HCT116 (cell line): Measurements from ENCODE around the gene C3orf20. TPM values are rescaled to one million over a fixed set of nuclear protein-coding genes. Genes with fewer than 3 reads are reported as not detected.

ENCODE experiments used
- ATAC-seq: fragments of 200-7000 bp; cut with Tn5 transposase; 2 replicates; pipeline ENCODE4 v1.9.1; 2020; ENCODE audit warnings: mild to moderate bottlenecking, moderate library complexity
- BruUV-seq: library from RNA; stranded (reverse); fragments of 400-500 nt; replicated peaks from 2 replicates; lab custom pipeline; 2021; lab: Mats Ljungman, UMichigan
- CTCF ChIA-PET: fragments of 300-600 bp; sonication (Branson Sonifier 250); formaldehyde crosslinking; loops from one replicate; lab custom pipeline; 2021; ENCODE audit warnings: antibody characterized with exemption; lab: Charles Lee
- POLR2A ChIA-PET: fragments of 300-600, 350-600 bp; sonication (Branson Sonifier 250); formaldehyde crosslinking; loops from one replicate; lab custom pipeline; 2021; ENCODE audit warnings: antibody characterized with exemption; lab: Charles Lee
- RAD21 ChIA-PET, 2 experiments: fragments of 300-600 bp; sonication (Branson Sonifier 250); formaldehyde crosslinking; loops; one replicate each; lab custom pipeline; 2023; ENCODE audit warnings: low total read pairs in 2 of 2; ENCODE audit not compliant: uncharacterized antibody in 2 of 2, unreplicated experiment in 2 of 2, low non-redundant PET in 1 of 2; lab: Charles Lee
- DNase-seq: peaks from one replicate; pipeline ENCODE4 v3.0.0-alpha.2; 2010; ENCODE audit warnings: low read depth, low spot score
- H2AFZ ChIP-seq: fragments of 200-600 bp; shearing (Covaris generic), sonication (generic); 2 replicates; pipeline ENCODE4 v1.6.1; 2017; ENCODE audit warnings: low read depth, mixed run types, mixed read lengths, antibody characterized with exemption, low read length; ENCODE audit not compliant: poor library complexity, severe bottlenecking
- H3K27ac ChIP-seq: 2 replicates; pipeline ENCODE4 v1.5.1; 2012; ENCODE audit warnings: low read depth, low read length
- H3K27me3 ChIP-seq: fragments of 200-600 bp; sonication (generic); 2 replicates; pipeline ENCODE4 v1.6.1; 2016; ENCODE audit warnings: mixed run types, low read length, mixed read lengths; ENCODE audit not compliant: insufficient read depth
- H3K36me3 ChIP-seq, 2 experiments: fragments of 200-500 bp in 1 of 2; fragments of 200-600 bp in 1 of 2; sonication (Bioruptor generic) in 1 of 2; sonication (generic) in 1 of 2; 2 replicates each; pipeline versions ENCODE4 v1.5.1 to v1.6.1; 2014 to 2016; ENCODE audit warnings: low read length in 2 of 2, inconsistent platforms in 1 of 2, mixed read lengths in 1 of 2, mixed run types in 1 of 2; ENCODE audit not compliant: insufficient read depth in 2 of 2, control insufficient read depth in 1 of 2
- H3K4me1 ChIP-seq, 2 experiments: fragments of 200-600 bp in 1 of 2; sonication (generic) in 1 of 2; 2 replicates each; pipeline versions ENCODE4 v1.5.1 to v1.6.1; 2012 to 2017; ENCODE audit warnings: low read length in 2 of 2, inconsistent platforms in 1 of 2, mild to moderate bottlenecking in 1 of 2, mixed read lengths in 1 of 2, mixed run types in 1 of 2, moderate library complexity in 1 of 2; ENCODE audit not compliant: insufficient read depth in 2 of 2, control insufficient read depth in 1 of 2
- H3K4me2 ChIP-seq: fragments of 200-600 bp; sonication (generic); 2 replicates; pipeline ENCODE4 v1.6.1; 2017; ENCODE audit warnings: mixed run types, low read length, mixed read lengths
- H3K4me3 ChIP-seq, 2 experiments: fragments of 200-600 bp in 1 of 2; sonication (generic) in 1 of 2; replicated peaks in 1 of 2; 2 replicates each; pipeline ENCODE4 v1.5.1; 2011 to 2016; ENCODE audit warnings: low read length in 2 of 2, control low read depth in 1 of 2, low read depth in 1 of 2, mild to moderate bottlenecking in 1 of 2, mixed read lengths in 1 of 2, mixed run types in 1 of 2
- H3K79me2 ChIP-seq: fragments of 200-600 bp; sonication (generic); 2 replicates; pipeline ENCODE4 v1.6.1; 2017; ENCODE audit warnings: mild to moderate bottlenecking, mixed run types, low read length, moderate library complexity, mixed read lengths; ENCODE audit not compliant: insufficient read depth
- H3K9ac ChIP-seq: fragments of 200-600 bp; sonication (generic); 2 replicates; pipeline ENCODE4 v1.6.1; 2016; ENCODE audit warnings: low read length, mixed read lengths
- H3K9me2 ChIP-seq: fragments of 200-600 bp; sonication (generic), shearing (Covaris generic); 2 replicates; pipeline ENCODE4 v1.6.1; 2017; ENCODE audit warnings: mixed run types, mild to moderate bottlenecking, moderate library complexity; ENCODE audit not compliant: insufficient read depth
- H3K9me3 ChIP-seq, 2 experiments: fragments of 200-500 bp in 1 of 2; fragments of 200-600 bp in 1 of 2; sonication (Bioruptor generic) in 1 of 2; sonication (generic) in 1 of 2; 2 replicates each; pipeline ENCODE4 v1.6.1; 2014 to 2017; ENCODE audit warnings: low read length in 2 of 2, mixed read lengths in 2 of 2, inconsistent platforms in 1 of 2, low read depth in 1 of 2, mild to moderate bottlenecking in 1 of 2, mixed run types in 1 of 2, moderate library complexity in 1 of 2; ENCODE audit not compliant: control insufficient read depth in 1 of 2, insufficient read depth in 1 of 2
- H4K20me1 ChIP-seq: fragments of 200-600 bp; sonication (generic), shearing (Covaris generic); 2 replicates; pipeline ENCODE4 v1.6.1; 2017; ENCODE audit warnings: mixed run types, mild to moderate bottlenecking, moderate library complexity; ENCODE audit not compliant: insufficient read depth
- CEBPB ChIP-seq: IDR thresholded peaks from 2 replicates; pipeline ENCODE4 v1.6.1; 2012; ENCODE audit warnings: low read depth
- ELF1 ChIP-seq: IDR thresholded peaks from 2 replicates; pipeline ENCODE4 v1.6.1; 2012; ENCODE audit warnings: low read depth, borderline replicate concordance
- FOSL1 ChIP-seq: IDR thresholded peaks from 2 replicates; pipeline ENCODE4 v1.6.1; 2012; ENCODE audit warnings: low read depth
- JUND ChIP-seq: IDR thresholded peaks from 2 replicates; pipeline ENCODE4 v1.6.1; 2012
- SIN3A ChIP-seq: IDR thresholded peaks from 2 replicates; pipeline ENCODE4 v1.6.1; 2012; ENCODE audit warnings: low read depth
- SP1 ChIP-seq: IDR thresholded peaks from 2 replicates; pipeline ENCODE4 v1.6.1; 2012; ENCODE audit warnings: low read depth
- SRF ChIP-seq: IDR thresholded peaks from 2 replicates; pipeline ENCODE4 v1.6.1; 2012; ENCODE audit warnings: low read depth
- YY1 ChIP-seq: IDR thresholded peaks from 2 replicates; pipeline ENCODE4 v1.6.1; 2011; ENCODE audit warnings: low read length, low read depth, moderate library complexity, mild to moderate bottlenecking; ENCODE audit not compliant: insufficient replicate concordance; ENCODE audit errors: extremely low read depth
- intact Hi-C: fragments of 100-400 bp; cut with micrococcal nuclease; formaldehyde crosslinking; loops from 2 replicates; pipeline ENCODE4 v1.10.0; 2022
- total RNA-seq: library from RNA; stranded (reverse); gene quantifications from one replicate; pipeline ENCODE4 v1.2.1, GENCODE V29; 2021; ENCODE audit not compliant: unreplicated experiment
- TF ChIP-seq, protein P1 (sequence below): IDR thresholded peaks from 2 replicates; pipeline ENCODE4 v1.6.1; 2011; ENCODE audit warnings: mild to moderate bottlenecking, low read length, moderate library complexity; ENCODE audit not compliant: insufficient replicate concordance; ENCODE audit errors: extremely low read depth
- TF ChIP-seq, protein P2 (sequence below): IDR thresholded peaks from 2 replicates; pipeline ENCODE4 v1.6.1; 2012
- TF ChIP-seq, protein P3 (sequence below): IDR thresholded peaks from 2 replicates; pipeline ENCODE4 v1.6.1; 2012

The C3orf20 gene
- total RNA-seq, 1 experiment from 2014 or later: 0.20 TPM

GRCh38 chr3:14685179-14685578 lies 10.2 kb downstream of the C3orf20 start:
- Histone ChIP-seq H3K9me3 (peaks cover 0 to 3% of the 10 kb centered on the region in 2 experiments; a peak in 1 of 4 replicates), H3K9me2 (no peaks in the 10 kb centered on the region), H3K36me3 (no peaks in the 10 kb centered on the region), H3K4me2 (no peak overlapping the region), H2AFZ (no peak overlapping the region), H4K20me1 (no peaks in the 10 kb centered on the region), H3K4me1 (no peaks in the 10 kb centered on the region), H3K4me3 (no peak overlapping the region), H3K9ac (no peak overlapping the region), H3K27me3 (no peaks in the 10 kb centered on the region), H3K27ac (no peak overlapping the region), H3K79me2 (no peaks in the 10 kb centered on the region)
- no TSS peak for BruUV-seq
- no peak for DNase-seq
- intact Hi-C loops: no loop called here
- ChIA-PET RAD21 (no interaction called here), CTCF (interaction anchor here (1.1 kb wide), 1 partner anchor 11 kb away, joined by 3 read pairs; no protein-coding TSS in a partner anchor), POLR2A (no interaction called here)
- TF ChIP-seq SIN3A (no peak), ELF1 (no peak), JUND (no peak), FOSL1 (no peak), SRF (no peak)
- TF ChIP-seq, protein P1, sequence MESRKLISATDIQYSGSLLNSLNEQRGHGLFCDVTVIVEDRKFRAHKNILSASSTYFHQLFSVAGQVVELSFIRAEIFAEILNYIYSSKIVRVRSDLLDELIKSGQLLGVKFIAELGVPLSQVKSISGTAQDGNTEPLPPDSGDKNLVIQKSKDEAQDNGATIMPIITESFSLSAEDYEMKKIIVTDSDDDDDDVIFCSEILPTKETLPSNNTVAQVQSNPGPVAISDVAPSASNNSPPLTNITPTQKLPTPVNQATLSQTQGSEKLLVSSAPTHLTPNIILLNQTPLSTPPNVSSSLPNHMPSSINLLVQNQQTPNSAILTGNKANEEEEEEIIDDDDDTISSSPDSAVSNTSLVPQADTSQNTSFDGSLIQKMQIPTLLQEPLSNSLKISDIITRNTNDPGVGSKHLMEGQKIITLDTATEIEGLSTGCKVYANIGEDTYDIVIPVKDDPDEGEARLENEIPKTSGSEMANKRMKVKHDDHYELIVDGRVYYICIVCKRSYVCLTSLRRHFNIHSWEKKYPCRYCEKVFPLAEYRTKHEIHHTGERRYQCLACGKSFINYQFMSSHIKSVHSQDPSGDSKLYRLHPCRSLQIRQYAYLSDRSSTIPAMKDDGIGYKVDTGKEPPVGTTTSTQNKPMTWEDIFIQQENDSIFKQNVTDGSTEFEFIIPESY: no peak
- no peak for ATAC-seq

GRCh38 chr3:14687360-14687759 lies 12.4 kb downstream of the C3orf20 start:
- TF ChIP-seq FOSL1 (no peak), SP1 (no peak), YY1 (no peak), CEBPB (no peak)
- TF ChIP-seq, protein P2, sequence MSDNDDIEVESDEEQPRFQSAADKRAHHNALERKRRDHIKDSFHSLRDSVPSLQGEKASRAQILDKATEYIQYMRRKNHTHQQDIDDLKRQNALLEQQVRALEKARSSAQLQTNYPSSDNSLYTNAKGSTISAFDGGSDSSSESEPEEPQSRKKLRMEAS: no peak
- TF ChIP-seq, protein P3, sequence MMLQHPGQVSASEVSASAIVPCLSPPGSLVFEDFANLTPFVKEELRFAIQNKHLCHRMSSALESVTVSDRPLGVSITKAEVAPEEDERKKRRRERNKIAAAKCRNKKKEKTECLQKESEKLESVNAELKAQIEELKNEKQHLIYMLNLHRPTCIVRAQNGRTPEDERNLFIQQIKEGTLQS: no peak
- Histone ChIP-seq H3K4me3 (no peak overlapping the region), H3K9me3 (no peaks in the 10 kb centered on the region), H2AFZ (no peak overlapping the region), H3K9me2 (no peaks in the 10 kb centered on the region), H3K4me1 (no peaks in the 10 kb centered on the region), H3K36me3 (no peaks in the 10 kb centered on the region), H3K9ac (no peak overlapping the region), H3K27me3 (no peaks in the 10 kb centered on the region), H3K27ac (no peak overlapping the region), H3K79me2 (no peaks in the 10 kb centered on the region), H4K20me1 (no peaks in the 10 kb centered on the region), H3K4me2 (no peak overlapping the region)
- intact Hi-C loops: no loop called here
- no peak for DNase-seq
- ChIA-PET CTCF (no interaction called here), POLR2A (no interaction called here), RAD21 (no interaction called here)
- no TSS peak for BruUV-seq
- ATAC-seq: no peak
